NCI-H2107 treated with DMSO at 0.1 percent for 48 hours (cell line): ENCODE data around the gene STRBP.

Source experiments
- DNase-seq: peaks from one replicate; lab custom pipeline; 2025; ENCODE audit not compliant: unreplicated experiment; lab: John Stamatoyannopoulos, UW

STRBP gene

GRCh38 chr9:123138163-123138562 lies 130.2 kb downstream of the STRBP start:
- no peak for DNase-seq

GRCh38 chr9:123135430-123135829 lies 133.0 kb downstream of the STRBP start:
- no peak for DNase-seq

DNA sequence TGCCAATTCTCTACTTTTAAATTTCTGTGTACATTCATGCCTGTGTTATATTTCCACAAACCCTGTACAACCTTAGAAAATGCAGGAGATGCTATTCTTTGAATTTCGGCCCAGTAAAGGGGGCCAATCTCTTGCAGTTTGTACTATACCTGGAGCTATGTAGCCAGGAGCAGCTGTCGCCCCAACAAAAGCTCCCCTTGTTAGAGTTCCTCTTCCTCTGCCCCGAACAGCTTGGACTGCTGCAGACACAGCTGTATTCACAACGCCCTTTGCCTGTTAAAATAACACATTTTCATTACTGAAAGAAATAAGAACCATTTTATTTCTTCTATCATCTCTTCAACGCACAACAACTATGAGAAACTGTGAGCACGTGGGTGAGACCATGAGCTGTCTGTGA lies 135.7 kb downstream of the STRBP start:
- no peak for DNase-seq

- DNase-seq = no peak
Observed at GRCh38 chr9:123131993-123132392, 136.4 kb downstream of the STRBP start.

DNA sequence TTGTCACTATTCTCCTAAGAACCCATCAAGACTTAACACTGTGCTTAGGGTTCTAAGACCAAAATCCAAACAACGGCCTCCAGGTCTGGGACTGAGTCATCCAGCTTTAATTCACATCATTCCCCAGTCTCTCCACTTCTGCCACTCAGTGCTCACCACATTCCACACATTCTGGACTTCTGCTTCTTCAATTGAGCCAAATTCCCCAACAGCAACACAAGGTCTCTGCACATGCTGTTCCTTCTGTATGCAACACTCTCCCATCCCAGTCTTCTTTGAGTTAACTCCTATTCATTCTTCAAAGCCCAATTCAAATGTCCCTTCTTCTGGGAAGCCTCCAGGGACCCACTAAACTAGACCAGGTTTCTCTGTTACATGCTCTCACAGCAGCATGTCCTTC lies 137.1 kb downstream of the STRBP start:
- no peak for DNase-seq

GRCh38 chr9:123129423-123129822 lies 139.0 kb downstream of the STRBP start:
- no peak for DNase-seq

DNA sequence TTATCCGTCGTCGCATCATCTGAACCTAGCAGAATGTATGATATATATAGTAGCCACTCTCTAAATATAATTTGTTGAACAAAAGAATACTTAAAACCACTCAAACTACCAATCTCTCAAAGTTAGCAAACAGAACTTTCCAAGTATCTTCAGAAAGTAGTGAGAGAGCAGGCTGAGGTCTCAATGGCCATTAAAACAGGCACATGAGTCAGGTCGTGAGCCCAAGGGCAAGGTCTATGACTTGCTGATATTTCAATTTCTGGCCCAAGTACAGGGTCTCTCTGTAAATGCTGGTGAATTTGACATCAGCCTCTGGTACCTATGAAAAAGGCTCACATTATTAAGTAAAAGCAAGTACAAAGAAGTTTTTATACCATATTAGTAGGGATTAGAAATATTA lies 139.8 kb downstream of the STRBP start:
- DNase-seq = no peak

GRCh38 chr9:123127512-123128075 lies 140.8 kb downstream of the STRBP start:
- no peak for DNase-seq

- no peak for DNase-seq
Observed at GRCh38 chr9:123121457-123121856, 146.9 kb downstream of the STRBP start.

DNA sequence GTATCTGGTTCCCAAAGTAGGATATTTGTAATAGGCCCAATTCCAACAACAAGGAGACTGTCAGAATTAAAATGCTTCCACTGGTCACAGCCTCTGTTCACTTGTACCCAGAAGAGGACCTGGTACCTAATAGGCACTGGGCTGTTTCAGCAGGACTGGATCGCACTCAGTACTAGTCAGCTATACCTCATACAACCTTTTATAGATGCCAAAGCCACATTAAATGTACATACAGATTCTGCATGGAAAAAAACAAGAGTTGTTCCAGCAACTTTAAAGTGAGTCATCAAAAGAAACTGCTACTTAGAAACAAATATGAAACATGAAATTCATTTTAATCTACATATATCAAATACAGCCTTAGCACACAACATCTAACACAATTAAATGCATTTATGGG lies 147.4 kb downstream of the STRBP start:
- DNase-seq = no peak

GRCh38 chr9:123120131-123120530 lies 148.3 kb downstream of the STRBP start:
- DNase-seq = no peak

GRCh38 chr9:123119566-123119965 lies 148.8 kb downstream of the STRBP start:
- peak; percentile 15 for DNase-seq

DNA sequence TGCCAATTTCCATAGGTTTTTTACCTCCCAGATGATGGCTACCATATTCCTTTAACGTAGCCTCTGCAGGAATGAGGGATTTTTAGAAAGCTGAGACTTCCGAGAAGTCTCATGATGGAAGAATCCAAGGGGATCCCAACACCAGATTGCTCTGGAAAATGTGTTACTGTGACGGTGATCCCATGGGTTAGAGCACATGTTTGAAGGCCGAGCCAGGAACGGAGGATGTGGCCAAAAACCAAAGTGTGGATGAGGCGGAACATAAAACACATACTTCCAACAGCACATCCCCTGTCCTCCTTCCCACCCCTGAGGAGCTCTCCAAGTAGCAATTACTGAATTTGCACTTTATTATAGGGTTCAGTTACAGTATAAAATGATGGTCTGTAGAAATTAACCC lies 152.3 kb downstream of the STRBP start:
- DNase-seq = no peak

GRCh38 chr9:123115146-123115913 lies 153.1 kb downstream of the STRBP start:
- DNase-seq = no peak

DNA sequence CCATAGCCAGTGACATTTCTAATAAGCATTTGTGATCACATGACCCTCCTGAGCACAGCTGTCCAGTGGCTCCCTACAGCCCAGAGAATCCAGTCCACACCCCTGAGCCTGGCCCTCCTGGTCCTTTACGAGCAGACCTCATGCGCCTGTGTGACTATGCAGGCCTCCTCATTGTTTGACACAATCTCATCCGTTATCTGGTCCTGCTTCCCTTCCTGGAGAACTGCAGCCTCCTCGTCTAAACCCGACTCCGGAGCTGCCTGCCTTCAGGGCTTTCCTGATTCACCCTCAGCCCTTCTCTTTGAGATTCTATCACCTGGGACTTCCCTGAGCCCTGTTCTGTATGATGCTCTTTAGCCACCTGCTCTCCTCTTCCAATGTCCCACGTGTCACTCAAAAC lies 155.2 kb downstream of the STRBP start:
- no peak for DNase-seq

GRCh38 chr9:123112015-123112975 lies 156.1 kb downstream of the STRBP start:
- no peak for DNase-seq

GRCh38 chr9:123111427-123112014 lies 156.9 kb downstream of the STRBP start:
- DNase-seq = no peak

- DNase-seq = no peak
Observed at GRCh38 chr9:123109540-123110279, 158.7 kb downstream of the STRBP start.

DNA sequence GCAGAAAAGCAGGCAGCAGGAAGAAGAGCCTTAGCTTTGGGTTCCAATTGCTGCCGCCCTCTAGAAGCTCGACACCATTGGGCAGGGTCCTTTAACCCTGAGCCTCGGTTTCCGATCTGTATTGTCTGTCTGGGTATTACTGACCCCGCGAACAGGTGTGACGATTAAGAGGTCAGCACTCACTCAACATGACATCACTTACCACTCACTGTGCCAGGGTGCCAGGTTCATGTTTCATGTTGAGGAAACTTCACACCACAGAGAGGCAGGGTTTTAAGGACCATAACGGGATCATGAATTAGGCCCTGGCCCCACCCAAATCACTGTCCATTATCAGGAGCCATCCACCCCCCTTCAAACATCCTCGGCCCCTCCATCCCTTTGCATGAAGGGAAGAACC lies 159.4 kb downstream of the STRBP start:
- DNase-seq = no peak

DNA sequence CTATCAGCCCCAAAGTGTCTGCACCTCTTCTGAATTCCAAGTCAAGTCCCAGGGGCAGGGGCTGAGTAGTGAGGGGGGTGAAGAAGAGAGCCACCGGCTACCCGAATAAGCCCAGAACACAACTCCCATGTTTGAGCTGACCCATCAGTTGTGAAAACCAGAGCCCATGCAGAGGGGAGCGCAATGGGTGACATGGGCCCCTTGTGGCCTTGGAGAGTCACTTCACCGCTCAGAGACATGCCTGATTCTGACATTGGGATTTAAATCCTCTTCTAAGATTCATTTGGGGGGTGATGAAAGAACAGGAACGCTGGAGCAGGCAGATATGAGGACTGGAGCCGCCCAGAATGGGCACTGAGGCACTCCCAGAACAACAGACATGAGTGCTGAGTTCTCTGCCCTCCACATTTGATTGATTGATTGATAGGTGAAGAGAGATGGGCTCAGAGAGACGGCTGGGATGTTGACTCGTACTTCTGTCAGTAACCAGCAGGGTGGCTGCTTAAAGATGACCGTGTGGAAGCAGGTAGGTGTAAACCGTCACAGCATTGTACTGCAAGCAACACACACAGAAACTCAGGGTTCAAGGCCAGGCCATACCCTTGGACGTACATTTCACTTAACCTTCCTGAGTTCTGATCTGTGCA lies 160.6 kb downstream of the STRBP start:
- no peak for DNase-seq
